Ishikawa (cell line): ENCODE measurements around the gene MORN2.

ENCODE experiments used
- CEBPB ChIP-seq: IDR thresholded peaks from 2 replicates; pipeline ENCODE4 v1.6.1; 2012
- CREB1 ChIP-seq: IDR thresholded peaks from 2 replicates; pipeline ENCODE4 v1.6.1; 2012; ENCODE audit warnings: low read depth
- EGR1 ChIP-seq: IDR thresholded peaks from 2 replicates; pipeline ENCODE4 v1.6.1; 2012
- EP300 ChIP-seq: IDR thresholded peaks from 2 replicates; pipeline ENCODE4 v1.6.1; 2012; ENCODE audit warnings: borderline replicate concordance
- FOXM1 ChIP-seq: IDR thresholded peaks from 2 replicates; pipeline ENCODE4 v1.6.1; 2012; ENCODE audit warnings: low read depth, borderline replicate concordance
- NFIC ChIP-seq: IDR thresholded peaks from 2 replicates; pipeline ENCODE4 v1.6.1; 2012
- RAD21 ChIP-seq: IDR thresholded peaks from 2 replicates; pipeline ENCODE4 v1.6.1; 2012; ENCODE audit warnings: low read depth
- TAF1 ChIP-seq: IDR thresholded peaks from 2 replicates; pipeline ENCODE4 v1.6.1; 2012; ENCODE audit warnings: low read depth, mild to moderate bottlenecking
- TCF12 ChIP-seq: IDR thresholded peaks from 2 replicates; pipeline ENCODE4 v1.6.1; 2012; ENCODE audit warnings: low read depth
- TEAD4 ChIP-seq: IDR thresholded peaks from 2 replicates; pipeline ENCODE4 v1.6.1; 2012
- YY1 ChIP-seq: IDR thresholded peaks from 2 replicates; pipeline ENCODE4 v1.6.1; 2012; ENCODE audit warnings: low read depth
- ZBTB7A ChIP-seq: IDR thresholded peaks from 2 replicates; pipeline ENCODE4 v1.6.1; 2012; ENCODE audit warnings: low read depth
- TF ChIP-seq, protein P1 (sequence below): IDR thresholded peaks from 2 replicates; pipeline ENCODE4 v1.6.1; 2012; ENCODE audit warnings: low read depth, mild to moderate bottlenecking
- TF ChIP-seq, protein P2 (sequence below): IDR thresholded peaks from 2 replicates; pipeline ENCODE4 v1.6.1; 2012
- TF ChIP-seq, protein P3 (sequence below): IDR thresholded peaks from 2 replicates; pipeline ENCODE4 v1.6.1; 2012

MORN2 gene

DNA sequence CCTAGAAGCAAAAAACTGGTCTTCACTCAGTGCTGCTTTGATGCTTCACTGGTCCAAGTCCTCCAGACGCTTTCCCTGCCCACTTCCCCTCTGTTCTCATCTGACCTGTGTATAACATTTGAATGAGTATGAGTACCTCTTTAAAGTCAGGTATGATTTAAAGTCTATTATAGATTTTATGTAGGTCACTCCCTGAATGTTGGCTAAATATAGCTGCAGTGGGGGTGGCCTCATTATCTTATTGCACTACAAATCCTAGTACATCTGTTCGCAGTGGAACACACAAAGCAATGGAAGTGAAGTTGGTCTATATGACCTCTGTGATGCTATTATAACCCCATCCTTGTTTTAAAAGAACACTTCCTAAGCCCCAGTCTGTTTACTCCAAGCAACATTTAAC is 47.1 kb downstream of the MORN2 start:
- TF ChIP-seq EP300 (no peak), EGR1 (no peak), TAF1 (no peak), ZBTB7A (no peak), YY1 (no peak), TCF12 (no peak), CREB1 (no peak), RAD21 (no peak), TEAD4 (no peak), CEBPB (no peak)
- TF ChIP-seq, protein P1, sequence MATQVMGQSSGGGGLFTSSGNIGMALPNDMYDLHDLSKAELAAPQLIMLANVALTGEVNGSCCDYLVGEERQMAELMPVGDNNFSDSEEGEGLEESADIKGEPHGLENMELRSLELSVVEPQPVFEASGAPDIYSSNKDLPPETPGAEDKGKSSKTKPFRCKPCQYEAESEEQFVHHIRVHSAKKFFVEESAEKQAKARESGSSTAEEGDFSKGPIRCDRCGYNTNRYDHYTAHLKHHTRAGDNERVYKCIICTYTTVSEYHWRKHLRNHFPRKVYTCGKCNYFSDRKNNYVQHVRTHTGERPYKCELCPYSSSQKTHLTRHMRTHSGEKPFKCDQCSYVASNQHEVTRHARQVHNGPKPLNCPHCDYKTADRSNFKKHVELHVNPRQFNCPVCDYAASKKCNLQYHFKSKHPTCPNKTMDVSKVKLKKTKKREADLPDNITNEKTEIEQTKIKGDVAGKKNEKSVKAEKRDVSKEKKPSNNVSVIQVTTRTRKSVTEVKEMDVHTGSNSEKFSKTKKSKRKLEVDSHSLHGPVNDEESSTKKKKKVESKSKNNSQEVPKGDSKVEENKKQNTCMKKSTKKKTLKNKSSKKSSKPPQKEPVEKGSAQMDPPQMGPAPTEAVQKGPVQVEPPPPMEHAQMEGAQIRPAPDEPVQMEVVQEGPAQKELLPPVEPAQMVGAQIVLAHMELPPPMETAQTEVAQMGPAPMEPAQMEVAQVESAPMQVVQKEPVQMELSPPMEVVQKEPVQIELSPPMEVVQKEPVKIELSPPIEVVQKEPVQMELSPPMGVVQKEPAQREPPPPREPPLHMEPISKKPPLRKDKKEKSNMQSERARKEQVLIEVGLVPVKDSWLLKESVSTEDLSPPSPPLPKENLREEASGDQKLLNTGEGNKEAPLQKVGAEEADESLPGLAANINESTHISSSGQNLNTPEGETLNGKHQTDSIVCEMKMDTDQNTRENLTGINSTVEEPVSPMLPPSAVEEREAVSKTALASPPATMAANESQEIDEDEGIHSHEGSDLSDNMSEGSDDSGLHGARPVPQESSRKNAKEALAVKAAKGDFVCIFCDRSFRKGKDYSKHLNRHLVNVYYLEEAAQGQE: no peak
- TF ChIP-seq, protein P2, sequence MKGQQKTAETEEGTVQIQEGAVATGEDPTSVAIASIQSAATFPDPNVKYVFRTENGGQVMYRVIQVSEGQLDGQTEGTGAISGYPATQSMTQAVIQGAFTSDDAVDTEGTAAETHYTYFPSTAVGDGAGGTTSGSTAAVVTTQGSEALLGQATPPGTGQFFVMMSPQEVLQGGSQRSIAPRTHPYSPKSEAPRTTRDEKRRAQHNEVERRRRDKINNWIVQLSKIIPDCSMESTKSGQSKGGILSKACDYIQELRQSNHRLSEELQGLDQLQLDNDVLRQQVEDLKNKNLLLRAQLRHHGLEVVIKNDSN: no peak

DNA sequence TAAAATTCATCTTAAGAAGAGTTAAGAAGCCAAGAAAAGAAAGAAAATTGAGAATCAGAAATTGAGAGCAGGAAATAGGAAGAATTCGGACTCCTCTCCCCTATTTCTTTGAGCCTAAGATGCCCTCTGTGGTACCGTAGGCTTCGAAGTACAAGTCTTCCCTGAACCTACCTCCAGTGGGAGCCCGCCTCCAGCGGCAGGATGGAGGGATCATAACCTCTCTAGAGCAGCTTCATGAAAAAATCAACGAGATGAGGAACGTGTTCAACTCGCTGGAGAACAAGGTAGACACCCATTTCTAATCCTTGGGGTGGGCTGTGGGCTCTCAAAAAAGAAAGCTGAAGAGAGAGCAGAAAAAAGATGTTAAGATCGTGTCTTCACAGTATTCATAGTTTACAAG is 50.2 kb downstream of the MORN2 start:
- TF ChIP-seq TEAD4: no peak
- no peak for TF ChIP-seq TAF1
- TF ChIP-seq, protein P1: no peak
- no peak for TF ChIP-seq EP300
- no peak for TF ChIP-seq CREB1
- no peak for TF ChIP-seq CEBPB
- no peak for TF ChIP-seq YY1
- no peak for TF ChIP-seq TCF12
- TF ChIP-seq NFIC: no peak
- TF ChIP-seq, protein P3, sequence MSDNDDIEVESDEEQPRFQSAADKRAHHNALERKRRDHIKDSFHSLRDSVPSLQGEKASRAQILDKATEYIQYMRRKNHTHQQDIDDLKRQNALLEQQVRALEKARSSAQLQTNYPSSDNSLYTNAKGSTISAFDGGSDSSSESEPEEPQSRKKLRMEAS: no peak
- TF ChIP-seq RAD21: no peak
- TF ChIP-seq ZBTB7A: no peak
- no peak for TF ChIP-seq EGR1
- TF ChIP-seq, protein P2: no peak
- TF ChIP-seq FOXM1: no peak

DNA sequence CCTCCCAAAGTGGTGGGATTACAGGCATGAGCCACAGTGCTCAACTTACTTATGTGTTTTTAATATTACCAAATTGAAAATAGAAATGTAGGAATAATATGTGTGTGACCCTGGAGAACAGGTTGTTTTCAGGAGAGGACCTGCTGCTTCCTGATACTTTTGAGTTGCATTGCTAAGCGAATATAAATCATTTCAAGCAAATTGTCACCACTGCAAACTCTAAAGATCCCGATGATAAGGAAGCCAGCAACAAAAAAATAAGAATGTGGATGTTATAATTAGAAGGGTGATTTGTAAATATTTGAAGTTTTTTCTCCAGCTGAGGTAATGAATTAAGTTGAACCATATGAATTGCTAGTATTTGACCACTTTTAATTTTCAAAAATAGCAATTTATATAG is 54.8 kb downstream of the MORN2 start:
- no peak for TF ChIP-seq RAD21
- TF ChIP-seq, protein P3: no peak
- TF ChIP-seq ZBTB7A: no peak
